Colonic mucosa (tissue), 4 donors: Measurements from ENCODE around the gene SOX10. TPM values are rescaled to one million over a fixed set of nuclear protein-coding genes. Genes with fewer than 3 reads are reported as not detected.
A peak's percentile ranks its signal among the peaks of the same experiment; 100 is the strongest.

Source experiments
- DNase-seq: peaks from one replicate; pipeline ENCODE4 v3.0.0-alpha.2; 2020
- H3K27ac ChIP-seq: fragments of 200-600 bp; one replicate; pipeline ENCODE4 v1.8.0; 2021
- H3K27me3 ChIP-seq: fragments of 200-600 bp; one replicate; pipeline ENCODE4 v1.8.0; 2021
- H3K36me3 ChIP-seq: fragments of 200-600 bp; one replicate; pipeline ENCODE4 v1.8.0; 2021
- H3K4me1 ChIP-seq: fragments of 200-600 bp; one replicate; pipeline ENCODE4 v1.8.0; 2021; ENCODE audit warnings: mild to moderate bottlenecking
- H3K4me3 ChIP-seq: fragments of 200-600 bp; one replicate; pipeline ENCODE4 v1.8.0; 2021
- H3K9ac ChIP-seq, 2 donors: one replicate each; pipeline ENCODE4 v1.7.0; 2013; ENCODE audit warnings: control low read depth in 2 of 2, low read depth in 2 of 2, low read length in 2 of 2
- H3K9me3 ChIP-seq: fragments of 200-600 bp; one replicate; pipeline ENCODE4 v1.8.0; 2021
- intact Hi-C: fragments of 100-400 bp; cut with DNase I; formaldehyde crosslinking; loops from one replicate; pipeline ENCODE4 v1.14.1; 2022
- total RNA-seq, 2 donors: library from RNA; stranded (reverse); fragmentation: NEBNext Ultra II Directional in 1 of 2; extraction: Animal tissue kit (Norgen Biotek cat#: 25700) in 1 of 2; gene quantifications; one replicate each; pipeline ENCODE4 v1.2.1, GENCODE V29; 2021
- TF ChIP-seq, protein P1 (sequence below): fragments of 200-600 bp; IDR thresholded peaks from one replicate; pipeline ENCODE4 v1.8.0; 2022; ENCODE audit warnings: antibody characterized with exemption, mild to moderate bottlenecking
- donor health status: healthy.
- donor health status: DM: no; HTN: no; CAD: no.
- donor health status: DM: no; HTN: no; CAD: no.

The SOX10 gene
- total RNA-seq, 2 donors from 2014 or later: 0.57 to 3.4 TPM

- no peak for DNase-seq
- H3K4me3 ChIP-seq: no peak overlapping the region
- TF ChIP-seq, protein P1, sequence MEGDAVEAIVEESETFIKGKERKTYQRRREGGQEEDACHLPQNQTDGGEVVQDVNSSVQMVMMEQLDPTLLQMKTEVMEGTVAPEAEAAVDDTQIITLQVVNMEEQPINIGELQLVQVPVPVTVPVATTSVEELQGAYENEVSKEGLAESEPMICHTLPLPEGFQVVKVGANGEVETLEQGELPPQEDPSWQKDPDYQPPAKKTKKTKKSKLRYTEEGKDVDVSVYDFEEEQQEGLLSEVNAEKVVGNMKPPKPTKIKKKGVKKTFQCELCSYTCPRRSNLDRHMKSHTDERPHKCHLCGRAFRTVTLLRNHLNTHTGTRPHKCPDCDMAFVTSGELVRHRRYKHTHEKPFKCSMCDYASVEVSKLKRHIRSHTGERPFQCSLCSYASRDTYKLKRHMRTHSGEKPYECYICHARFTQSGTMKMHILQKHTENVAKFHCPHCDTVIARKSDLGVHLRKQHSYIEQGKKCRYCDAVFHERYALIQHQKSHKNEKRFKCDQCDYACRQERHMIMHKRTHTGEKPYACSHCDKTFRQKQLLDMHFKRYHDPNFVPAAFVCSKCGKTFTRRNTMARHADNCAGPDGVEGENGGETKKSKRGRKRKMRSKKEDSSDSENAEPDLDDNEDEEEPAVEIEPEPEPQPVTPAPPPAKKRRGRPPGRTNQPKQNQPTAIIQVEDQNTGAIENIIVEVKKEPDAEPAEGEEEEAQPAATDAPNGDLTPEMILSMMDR: no peak
Observed at GRCh38 chr22:37989146-37990045, 5.0 kb upstream of the SOX10 start.

GRCh38 chr22:37986371-37986770 is 2.0 kb upstream of the SOX10 start:
- H3K27ac ChIP-seq: no peak overlapping the region
- no peaks in the 10 kb centered on the region for H3K36me3 ChIP-seq
- intact Hi-C loops: no loop called here
- DNase-seq: no peak
- TF ChIP-seq, protein P1: no peak
- no peak overlapping the region for H3K9ac ChIP-seq
- H3K4me3 ChIP-seq: no peak overlapping the region
- no peaks in the 10 kb centered on the region for H3K9me3 ChIP-seq
- no peaks in the 10 kb centered on the region for H3K4me1 ChIP-seq
- no peaks in the 10 kb centered on the region for H3K27me3 ChIP-seq

More at GRCh38 chr22:37989146-37990045, 5.0 kb upstream of the SOX10 start:
- no peaks in the 10 kb centered on the region for H3K9me3 ChIP-seq
- no peaks in the 10 kb centered on the region for H3K36me3 ChIP-seq
- no peak overlapping the region for H3K9ac ChIP-seq
- intact Hi-C loops: no loop called here
- H3K27ac ChIP-seq: no peak overlapping the region
- no peaks in the 10 kb centered on the region for H3K4me1 ChIP-seq
- no peaks in the 10 kb centered on the region for H3K27me3 ChIP-seq

DNA sequence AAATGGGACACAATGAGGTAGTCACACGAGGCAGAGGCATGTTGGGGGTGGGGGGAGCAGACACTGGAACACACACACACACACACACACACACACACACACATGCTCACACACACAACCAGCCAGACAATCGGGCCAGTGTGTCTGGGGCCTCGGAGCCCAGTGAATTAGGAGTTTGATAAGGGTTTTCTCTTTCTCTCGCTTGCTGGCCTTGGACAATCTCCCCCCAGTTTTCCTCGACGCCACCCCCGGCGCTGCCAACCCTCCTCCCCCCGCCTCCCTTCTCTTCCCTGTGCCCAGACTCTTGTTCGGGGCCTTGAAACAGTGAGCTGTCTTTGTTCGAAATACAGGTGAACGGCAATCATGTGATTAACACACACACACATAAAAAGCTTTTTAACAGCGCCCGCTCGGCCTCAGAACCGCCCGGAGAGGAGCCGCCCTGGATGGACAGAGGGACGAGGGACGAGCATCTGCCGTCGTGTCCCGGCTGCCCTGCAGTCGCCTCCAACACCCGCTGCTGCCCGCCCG is 1.5 kb upstream of the SOX10 start:
- H3K36me3 ChIP-seq: no peaks in the 10 kb centered on the region
- no peaks in the 10 kb centered on the region for H3K4me1 ChIP-seq
- intact Hi-C loops: no loop called here
- TF ChIP-seq, protein P1: no peak
- no peak for DNase-seq
- H3K9ac ChIP-seq: no peak overlapping the region
- no peak overlapping the region for H3K27ac ChIP-seq
- no peaks in the 10 kb centered on the region for H3K9me3 ChIP-seq
- H3K4me3 ChIP-seq: no peak overlapping the region
- H3K27me3 ChIP-seq: no peaks in the 10 kb centered on the region

- H3K9ac ChIP-seq: peak overlapping the region in 1 of 2 donors; percentile 15
- H3K9me3 ChIP-seq: no peaks in the 10 kb centered on the region
- H3K36me3 ChIP-seq: no peaks in the 10 kb centered on the region
- H3K27ac ChIP-seq: no peak overlapping the region
- H3K27me3 ChIP-seq: no peaks in the 10 kb centered on the region
- intact Hi-C loops: no loop called here
- TF ChIP-seq, protein P1: no peak
- no peak for DNase-seq
- H3K4me3 ChIP-seq: no peak overlapping the region
- no peaks in the 10 kb centered on the region for H3K4me1 ChIP-seq
Observed at GRCh38 chr22:37985050-37985585, 763 bp upstream of the SOX10 start.

DNA sequence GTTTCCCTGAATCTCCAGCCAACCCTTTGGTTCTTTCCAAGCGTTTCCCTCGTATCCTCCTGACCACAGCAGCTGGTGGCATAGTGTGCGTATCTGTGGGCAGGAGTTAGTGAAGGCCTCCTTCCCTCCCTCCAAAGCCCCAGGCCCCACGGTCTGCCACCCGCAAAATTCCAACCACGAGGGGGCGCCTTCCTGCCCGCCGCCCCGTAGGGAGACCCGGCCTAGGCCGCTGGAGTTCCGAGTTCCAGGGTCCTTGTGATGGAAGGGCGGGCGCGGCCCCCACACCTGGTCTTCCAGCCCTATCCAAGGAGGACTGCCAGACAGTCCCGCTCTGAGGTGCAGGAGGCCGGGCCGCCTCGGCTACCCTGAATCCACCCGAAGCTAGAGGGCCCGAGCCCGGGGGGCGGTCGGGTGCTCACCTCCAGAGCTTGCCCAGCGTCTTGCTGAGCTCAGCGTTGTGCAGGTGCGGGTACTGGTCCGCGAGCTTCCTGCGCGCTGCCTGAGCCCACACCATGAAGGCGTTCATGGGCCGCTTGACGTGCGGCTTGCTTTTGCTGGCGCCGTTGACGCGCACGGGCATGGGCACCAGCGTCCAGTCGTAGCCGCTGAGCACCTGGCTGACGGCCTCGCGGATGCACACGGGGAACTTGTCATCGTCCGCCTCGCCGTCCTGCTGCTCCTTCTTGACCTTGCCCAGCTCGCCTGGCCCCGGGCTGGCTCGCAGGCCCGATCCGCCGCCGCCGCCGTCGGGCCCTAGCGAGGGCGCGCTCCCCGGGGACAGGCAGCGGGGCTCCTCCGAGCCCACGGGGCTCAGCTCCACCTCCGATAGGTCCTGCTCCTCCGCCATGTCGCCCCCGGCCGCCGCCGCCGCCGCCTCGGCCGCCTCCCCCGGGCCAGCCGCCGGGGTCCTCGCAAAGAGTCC is 1.2 kb downstream of the SOX10 start:
- intact Hi-C loops: no loop called here
- no peak for DNase-seq
- H3K36me3 ChIP-seq: no peaks in the 10 kb centered on the region

More for the DNA sequence above, 1.2 kb downstream of the SOX10 start:
- Histone ChIP-seq H3K4me3 (no peak overlapping the region), H3K27ac (no peak overlapping the region), H3K27me3 (no peaks in the 10 kb centered on the region), H3K9ac (peak overlapping the region in 1 of 2 donors; percentile 5), H3K9me3 (no peaks in the 10 kb centered on the region), H3K4me1 (no peaks in the 10 kb centered on the region)
- TF ChIP-seq, protein P1: no peak
